GM21515 (cell line): ENCODE results near the gene CDC42SE1.
"Not testable (repeated sequence)": the region's sequence is repeated elsewhere in the genome, so short reads cannot be mapped to it uniquely, and the experiment has no call there.

Experiments
- ATAC-seq: cut with Tn5 transposase; IDR thresholded peaks from one replicate; pipeline ENCODE4 v1.9.1; 2021; ENCODE audit not compliant: unreplicated experiment

The CDC42SE1 gene, protein sequence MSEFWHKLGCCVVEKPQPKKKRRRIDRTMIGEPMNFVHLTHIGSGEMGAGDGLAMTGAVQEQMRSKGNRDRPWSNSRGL

DNA sequence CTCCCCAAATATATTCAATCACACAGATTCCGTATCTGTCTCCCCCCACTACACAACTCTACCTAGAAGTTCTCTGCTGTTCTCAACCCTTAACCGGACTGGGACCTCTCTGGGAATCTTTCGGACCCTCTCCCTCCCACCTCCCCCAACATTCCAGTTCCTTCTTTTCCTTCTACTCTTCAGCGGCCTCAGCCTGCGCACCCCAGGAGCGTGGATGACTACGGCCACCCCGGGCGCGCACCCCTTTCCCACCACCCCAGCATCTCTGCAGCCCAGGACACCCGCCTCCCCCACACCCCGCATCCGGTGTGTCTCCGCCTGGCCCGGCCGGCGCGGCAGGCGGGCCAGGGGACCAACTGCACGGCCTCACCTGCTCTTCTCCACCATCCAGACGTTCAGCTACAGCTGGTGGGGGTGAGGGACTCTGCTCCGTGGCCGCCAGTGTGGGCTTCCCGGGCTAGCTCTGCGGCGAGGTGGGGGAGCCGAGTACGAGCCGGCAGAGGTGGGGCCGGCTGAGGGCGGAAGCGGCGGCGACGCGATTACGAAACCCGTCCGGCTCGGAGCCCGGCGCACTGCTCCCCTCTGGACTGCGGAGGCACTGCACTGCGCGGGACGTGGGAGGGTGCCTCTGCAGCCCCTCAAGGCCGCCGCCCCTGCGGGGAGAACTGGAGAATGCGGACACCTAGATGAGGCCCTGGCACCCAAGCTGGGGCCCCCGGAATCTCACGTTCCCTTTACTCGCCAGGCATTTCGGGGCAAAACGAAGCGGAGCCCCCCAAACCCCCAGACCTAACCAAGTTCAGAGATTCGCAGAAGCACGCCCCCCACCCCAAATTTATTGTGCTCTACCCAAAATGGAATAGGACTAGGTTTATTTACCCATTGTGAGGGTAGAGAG, at the start of gene CDC42SE1:
Gene CDC42SE1 (minus strand): TSS at position 514 of the 898 bp plus-strand sequence. CDS start 3,892 bp downstream, outside the sequence.
- peak; percentile 74 for ATAC-seq

DNA sequence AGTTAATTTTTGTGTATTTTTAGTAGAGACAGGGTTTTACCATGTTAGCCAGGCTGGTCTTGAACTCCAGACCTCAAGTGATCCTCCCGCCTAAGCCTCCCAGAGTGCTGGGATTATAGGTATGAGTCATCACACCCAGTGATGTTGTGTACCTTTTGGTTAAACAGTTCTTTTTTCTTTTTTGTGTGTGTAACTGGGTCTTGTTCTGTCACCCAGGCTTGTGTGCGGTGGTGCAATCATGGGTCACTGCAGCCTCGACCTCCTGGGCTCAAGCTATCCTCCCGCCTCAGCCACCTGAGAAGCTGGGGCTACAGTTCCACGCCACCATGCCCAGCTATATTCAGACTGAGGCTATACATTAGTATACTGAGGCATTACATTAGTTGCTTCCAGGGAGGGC, 48.9 kb upstream of the CDC42SE1 start:
- ATAC-seq: no peak

DNA sequence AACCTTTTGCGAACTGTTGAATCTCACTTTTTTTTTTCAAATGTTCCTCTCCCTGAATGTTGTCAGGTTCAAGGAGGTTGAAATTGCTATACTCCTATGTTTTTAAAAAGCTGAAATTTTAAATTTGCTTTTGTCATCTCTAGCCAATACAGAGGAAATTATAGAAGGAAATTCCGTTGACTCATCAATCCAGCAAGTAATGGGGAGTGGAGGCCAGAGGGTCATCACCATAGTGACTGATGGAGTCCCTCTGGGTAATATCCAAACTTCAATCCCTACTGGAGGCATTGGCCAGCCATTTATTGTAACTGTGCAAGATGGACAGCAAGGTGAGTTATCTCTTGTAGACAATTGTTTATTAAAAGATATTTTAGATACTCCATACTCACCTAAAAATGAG, 47.5 kb upstream of the CDC42SE1 start:
- no peak for ATAC-seq

DNA sequence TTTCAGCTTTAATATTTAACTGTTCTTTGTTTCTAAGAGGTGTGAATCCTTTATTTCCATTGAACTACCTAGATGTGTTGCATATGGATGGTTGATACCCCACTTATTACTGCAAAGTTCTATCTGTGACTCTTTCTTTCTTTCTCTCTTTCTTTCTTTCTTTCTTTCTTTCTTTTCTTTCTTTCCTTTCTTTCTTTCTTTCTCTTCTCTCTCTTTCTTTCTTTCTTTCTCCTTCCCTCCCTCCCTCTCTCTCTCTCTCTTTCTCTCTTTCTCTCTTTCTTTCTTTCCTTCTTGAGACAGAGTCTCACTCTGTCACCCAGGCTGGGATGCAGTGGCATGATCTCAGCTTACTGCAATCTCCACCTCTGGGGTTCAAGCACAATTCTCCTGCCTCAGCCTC, 45.2 kb upstream of the CDC42SE1 start:
- ATAC-seq: no peak

DNA sequence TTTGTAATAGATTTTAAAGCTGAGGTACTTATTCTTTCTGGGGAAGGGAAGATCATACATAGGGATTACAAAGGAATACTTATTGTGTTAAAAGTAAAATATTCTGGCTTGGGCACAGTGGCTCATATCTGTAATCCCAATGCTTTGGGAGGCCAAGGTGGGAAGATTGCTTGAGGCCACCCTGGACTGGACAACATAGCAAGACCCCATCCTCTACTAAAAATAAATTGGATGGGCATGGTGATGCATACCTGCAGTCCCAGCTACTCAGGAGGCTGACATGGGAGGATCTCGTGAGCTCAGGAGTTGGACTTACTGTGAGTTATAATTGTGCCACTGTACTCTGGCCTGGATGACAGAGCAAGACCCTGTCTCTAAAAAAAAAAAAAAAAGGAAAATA, 38.7 kb upstream of the CDC42SE1 start:
- ATAC-seq: no peak

DNA sequence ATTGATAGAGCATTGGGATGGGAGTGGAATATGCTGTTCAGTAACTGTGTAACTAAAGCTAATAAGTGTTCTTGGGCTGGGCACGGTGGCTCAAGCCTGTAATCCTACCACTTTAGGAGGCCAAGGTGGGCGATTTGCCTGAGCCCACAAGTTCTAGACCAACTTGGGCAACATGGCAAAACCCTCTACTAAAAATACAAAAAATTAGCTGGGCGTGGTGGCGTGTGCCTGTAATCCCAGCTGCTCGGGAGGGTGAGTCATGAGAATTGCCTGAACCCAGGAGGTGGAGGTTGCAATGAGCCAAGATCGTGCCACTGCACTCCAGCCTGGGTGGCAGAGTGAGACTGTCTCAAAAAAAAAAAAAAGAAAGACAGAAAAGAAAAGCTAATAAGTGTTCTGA, 38.0 kb upstream of the CDC42SE1 start:
- ATAC-seq: not testable (repeated sequence)

DNA sequence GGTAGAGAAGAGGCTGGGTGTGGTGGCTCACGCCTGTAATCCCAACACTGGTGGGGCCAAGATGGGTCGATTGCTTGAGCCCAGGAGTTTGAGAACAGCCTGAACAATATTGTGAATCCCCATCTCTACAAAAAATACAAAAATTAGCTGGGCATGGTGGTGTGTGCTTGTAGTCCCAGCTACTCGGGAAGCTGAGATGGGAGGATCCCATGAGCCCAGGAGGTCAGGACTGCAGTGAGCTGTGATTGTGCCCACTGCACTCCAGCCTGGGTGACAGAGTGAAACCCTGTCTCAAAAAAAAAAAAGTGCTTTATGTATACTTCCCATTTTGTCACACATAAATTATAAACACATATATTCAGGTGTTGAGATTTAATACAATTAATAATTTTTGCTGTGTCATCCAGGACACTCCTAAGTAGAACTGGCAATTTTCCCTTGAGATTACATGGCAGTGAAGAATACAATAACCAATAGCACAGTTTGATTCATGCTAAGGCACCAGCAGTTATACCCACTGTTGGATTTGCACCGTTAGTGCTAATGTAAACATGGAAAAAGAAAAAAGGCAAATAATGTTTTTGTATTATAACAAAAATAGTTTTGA, 26.6 kb upstream of the CDC42SE1 start:
- ATAC-seq: no peak

DNA sequence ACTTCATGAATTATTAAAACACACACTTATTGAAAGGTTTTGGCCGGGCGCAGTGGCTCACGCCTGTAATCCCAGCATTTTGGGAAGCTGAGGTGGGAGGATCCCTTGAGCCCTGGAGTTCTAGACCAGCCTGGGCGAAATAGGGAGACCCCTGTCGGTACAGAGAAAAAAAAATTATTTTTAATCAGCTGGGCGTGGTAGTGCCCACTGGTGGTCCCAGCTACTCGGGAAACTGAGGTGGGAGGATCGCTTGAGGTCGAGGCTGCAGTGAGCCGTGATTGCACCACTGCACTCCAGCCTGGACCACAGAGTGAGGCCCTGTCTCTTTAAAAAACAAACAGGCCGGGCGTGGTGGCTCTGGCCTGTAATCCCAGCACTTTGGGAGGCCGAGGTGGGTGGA, 12.8 kb upstream of the CDC42SE1 start:
- ATAC-seq: no peak

DNA sequence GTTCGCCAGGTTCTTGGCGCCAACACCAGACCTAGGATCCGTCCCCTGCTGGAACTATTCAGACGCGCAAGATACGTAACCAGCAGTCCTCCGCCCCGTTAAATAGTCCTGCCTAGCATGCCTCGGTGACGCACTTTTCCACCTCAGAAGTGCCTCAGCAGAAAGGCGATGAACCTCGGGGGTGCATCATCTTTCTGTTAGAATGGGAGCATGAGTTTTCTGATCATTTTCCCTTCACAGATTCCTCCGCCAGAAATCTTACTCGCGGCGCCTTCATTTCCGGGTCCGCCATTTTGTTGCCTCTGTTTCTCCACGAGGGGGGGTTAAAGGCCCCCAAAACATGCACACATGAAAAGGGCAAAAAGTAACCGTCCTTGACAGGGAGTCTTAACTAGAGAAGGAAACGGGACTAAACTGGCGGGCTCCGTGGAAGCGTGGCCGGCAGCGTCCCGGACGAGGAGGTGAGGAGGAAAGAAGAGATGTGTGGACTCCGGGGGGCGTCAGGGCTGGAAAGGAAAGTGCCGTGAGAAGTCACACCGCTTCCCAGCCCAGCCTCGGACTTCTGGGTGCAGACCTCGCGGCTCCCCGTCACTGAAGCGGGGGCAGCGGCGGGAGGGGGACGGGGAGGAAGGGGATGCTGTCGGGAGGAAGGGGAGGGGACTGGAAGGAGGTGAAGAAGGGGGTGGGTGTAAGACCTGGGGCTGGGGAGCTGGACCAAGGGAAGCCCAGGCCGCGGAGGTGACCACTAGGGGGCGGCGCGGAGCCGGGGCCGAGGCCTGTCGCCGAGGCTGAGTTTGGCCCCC, 11.3 kb upstream of the CDC42SE1 start, which contains the start of gene GABPB2:
Gene GABPB2 (plus strand): TSS at position 288 of the 803 bp plus-strand sequence. CDS start 17,429 bp downstream, outside the sequence.
- ATAC-seq: peak; percentile 79

DNA sequence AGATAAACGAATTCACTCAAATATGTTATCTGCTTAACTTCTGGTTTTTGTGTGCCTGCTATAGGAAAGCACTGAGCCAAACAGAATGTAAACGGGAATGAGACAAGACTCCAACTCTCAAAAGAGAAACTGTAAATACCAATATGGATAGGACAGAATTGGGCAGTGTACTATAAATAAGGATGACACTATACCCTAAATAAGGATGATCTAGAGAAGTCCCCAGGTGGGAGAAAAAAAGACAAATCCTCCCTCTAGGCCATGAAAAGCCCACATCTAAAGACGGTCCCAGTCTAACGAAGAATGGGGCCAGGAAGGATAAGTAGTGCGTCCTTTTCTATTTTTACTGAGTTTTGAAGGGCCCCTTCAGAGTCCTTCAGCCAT, 9.7 kb upstream of the CDC42SE1 start:
- no peak for ATAC-seq

DNA sequence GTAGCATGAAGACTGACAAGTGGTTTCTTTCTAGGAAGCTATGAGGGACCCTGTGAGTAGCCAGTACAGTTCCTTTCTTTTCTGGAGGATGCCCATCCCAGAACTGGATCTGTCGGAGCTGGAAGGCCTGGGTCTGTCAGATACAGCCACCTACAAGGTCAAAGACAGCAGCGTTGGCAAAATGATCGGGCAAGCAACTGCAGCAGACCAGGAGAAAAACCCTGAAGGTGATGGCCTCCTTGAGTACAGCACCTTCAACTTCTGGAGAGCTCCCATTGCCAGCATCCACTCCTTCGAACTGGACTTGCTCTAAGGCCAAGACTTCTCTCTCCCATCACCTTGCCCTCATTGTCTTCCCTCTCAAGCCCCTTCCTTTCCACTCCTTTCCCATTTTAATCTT, 7.8 kb upstream of the CDC42SE1 start:
- ATAC-seq: no peak

DNA sequence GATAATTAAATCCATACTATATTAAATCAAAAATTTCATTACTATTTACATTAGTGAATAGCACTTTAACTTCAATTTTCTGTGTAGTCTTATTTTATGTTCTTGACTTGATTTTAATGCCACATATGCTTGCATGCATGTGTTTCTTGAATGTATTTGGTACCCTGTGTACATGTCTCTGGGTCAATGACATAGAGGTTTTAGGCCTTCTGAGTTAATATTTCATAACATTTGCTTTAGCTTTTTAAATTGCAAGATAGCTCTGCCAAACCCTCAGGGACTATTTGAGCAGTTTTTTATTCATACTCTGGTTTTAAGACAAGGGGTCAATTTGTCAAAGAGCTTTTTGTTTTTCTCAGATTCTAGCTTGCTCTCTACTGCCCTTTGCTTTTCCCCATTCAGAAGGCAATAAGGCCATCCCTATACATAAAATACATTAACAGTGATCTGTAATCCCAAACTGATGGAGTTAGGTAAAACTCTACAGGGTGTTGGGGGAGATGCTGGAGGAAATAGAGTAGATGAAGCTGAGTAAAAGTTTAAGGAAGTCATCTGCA, 5.7 kb upstream of the CDC42SE1 start:
- ATAC-seq: no peak

DNA sequence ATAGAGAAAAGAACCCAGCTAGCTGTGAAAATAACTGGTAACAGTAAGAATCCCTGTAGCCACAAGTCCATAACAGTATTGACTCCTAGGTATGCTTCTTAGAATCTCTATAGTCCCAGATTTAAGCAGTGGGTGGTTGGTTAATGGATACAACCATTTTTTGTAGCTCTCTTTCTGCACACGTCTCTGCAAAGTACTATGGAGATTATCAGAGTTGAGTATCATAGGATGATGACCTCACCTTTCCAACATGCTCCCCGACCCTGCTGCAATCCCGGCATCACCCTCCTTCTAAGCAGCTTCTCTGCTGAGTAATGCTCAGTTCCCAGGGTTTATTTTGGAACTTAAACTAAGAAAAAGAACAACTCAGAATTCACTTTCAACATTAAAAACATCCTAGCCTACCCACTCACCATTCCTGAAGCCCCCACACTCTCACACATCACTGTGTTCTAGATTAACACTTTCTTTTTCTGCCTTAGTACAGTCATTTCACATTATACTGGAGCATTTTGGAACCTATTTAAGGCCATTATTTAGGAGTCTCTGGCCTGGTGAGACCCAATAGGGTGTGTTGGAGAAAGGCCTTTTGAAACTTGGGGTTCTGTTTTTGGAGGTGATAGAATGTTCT, 3.4 kb upstream of the CDC42SE1 start:
- no peak for ATAC-seq

DNA sequence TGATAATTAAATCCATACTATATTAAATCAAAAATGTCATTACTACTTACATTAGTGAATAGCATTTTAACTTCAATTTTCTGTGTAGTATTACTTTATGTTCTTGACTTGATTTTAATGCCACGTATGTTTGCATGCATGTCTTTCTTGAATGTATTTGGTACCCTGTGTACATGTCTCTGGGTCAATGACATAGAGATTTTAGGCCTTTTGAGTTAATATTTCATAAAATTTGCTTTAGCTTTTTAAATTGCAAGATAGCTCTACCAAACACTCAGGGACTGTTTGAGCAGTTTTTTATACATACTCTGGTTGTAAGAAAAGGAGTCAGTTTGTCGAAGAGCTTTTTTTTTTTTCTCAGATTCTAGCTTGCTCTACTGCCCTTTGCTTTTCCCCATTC, 2.3 kb upstream of the CDC42SE1 start:
- ATAC-seq: no peak

DNA sequence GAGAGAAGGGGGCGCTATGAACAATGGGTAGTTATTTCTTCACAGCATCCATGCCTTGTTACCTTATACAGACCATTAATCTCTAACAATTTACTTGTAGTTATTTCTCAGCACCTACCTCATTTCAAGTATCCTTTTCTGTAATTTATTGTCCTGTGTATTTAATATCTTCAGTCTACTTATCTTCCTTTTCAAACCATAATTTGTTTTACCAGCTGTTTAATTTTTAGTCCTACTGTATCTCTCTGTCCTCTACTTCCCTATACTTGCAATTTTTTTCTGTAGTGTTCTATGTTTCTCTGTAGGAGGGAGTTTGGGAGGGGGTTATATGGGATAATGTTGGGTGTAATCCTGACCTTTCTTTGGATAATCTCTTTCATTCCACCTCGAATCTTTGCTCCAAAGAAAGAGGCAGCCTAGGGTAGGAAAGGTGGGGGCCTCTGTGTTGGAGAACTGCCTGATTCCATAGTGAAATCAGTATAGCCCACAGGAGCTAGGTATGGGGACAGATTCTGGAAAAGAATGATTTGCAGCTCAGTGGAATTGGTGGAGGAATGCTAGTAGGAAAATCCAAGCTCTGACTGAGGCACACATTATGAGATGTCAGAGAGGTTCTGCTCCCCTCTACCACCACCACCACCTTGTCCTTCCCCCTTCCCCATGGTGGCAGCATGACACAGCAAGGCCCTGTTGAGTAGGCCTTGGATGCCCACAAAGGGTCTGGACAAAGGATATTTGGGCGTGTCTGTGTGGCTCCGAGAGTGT, 1.4 kb upstream of the CDC42SE1 start:
- no peak for ATAC-seq

DNA sequence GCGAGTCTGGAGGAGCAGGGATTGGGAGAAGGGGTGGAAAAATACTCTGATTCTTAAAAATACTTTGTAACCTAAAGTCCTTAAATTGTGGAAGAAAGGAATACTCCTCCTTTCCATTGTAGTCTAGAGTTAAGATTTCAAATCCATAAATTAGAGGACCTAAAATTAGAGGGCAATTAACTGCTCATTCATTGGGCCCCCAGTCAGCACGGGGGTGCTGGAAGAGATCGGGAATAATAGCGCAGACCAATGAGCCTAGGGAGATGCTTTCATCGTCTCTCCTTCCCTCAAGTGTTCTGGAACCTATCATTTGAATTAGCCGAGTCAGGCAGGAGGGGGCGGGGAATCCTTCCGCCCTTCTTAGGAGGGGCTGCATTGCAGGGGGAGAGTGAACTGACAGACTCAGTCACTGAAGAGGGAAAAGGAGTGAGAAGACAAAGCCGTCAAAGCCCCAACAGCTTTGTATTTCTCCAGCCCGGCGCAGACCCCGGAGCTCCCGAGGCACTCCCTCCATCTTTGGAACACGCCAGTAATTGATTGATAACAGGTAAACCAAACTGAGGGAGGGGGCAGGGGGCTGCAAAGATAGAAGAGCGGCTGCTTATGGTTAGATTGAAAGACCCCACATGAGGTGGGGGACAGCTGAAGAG, 710 bp upstream of the CDC42SE1 start, which contains the start of gene MLLT11:
Gene MLLT11 (plus strand): TSS at position 391 of the 650 bp plus-strand sequence. CDS start 6,828 bp downstream, outside the sequence.
- no peak for ATAC-seq

DNA sequence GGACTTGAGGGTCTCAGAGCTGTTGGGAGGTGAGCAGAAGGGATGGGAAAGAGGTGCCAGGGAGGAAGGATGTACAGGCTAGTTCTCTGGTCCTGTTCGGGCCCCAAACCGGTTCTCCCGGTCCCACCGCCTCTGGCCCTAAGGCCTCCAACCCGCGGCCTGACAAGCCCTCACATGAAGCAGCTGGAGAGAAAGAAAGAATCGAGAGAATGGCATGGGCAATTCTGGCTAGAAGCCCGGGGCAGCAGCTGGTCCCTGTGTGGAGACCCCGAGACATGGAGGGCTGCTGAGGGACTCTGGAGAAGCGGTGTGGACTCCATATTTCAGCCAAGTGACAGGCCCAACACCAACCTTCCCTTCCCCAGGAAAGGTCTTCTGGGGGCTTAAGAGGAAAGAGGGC, 730 bp downstream of the CDC42SE1 start:
- ATAC-seq: no peak

DNA sequence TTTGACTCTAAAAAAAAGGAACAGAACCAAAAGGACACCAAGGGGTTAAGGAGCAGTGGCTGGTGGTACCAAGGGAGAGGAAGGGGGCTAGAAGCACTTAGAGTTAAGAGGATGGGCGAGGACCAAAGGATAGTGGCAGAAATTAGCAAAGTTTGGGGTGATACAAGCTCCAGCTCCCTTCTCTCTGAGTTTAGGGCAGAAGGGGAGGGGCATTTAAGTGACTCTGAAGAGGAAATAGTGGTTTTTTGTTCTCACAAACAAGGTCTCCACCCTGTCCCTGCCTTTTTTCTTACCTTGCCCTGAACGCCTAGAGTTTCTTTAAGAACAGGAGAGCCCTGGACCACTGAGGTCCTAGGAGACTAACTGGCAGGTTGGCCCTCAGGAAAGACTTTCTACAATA, 3.3 kb downstream of the CDC42SE1 start:
- no peak for ATAC-seq

DNA sequence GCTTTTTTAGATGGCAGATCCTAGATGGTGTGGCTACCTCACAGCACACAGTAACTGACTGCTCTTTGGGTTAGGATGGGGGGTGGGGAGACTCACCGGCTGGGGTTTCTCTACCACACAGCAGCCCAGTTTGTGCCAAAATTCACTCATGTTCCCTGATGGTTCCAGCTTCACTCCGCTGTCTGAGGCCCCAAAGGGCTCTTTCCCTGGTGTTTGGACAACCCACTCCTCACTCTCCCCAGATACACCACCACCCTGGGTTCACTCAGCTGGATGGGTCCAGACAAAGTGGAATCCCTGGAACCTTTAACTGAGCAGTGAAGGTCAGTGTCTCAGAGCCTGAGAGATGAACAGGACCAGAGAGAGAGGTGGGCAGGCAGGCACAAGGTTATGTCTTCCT, 3.8 kb downstream of the CDC42SE1 start:
- ATAC-seq: no peak
